Effector memory CD8-positive, alpha-beta T cell (primary cell): Measurements from ENCODE around the gene AP3D1.

Source experiments
- ATAC-seq: fragments of 150-1000 bp; cut with Tn5 transposase; replicated peaks from 2 replicates; pipeline ENCODE4 v1.10.0; 2021; ENCODE audit warnings: mild to moderate bottlenecking, moderate library complexity
- DNase-seq, 3 experiments: peaks; one replicate each; pipeline ENCODE4 v3.0.0; 2021
- H3K27ac Mint-ChIP-seq, 2 donors: one replicate each; pipeline ENCODE4 v1.8.0; 2022; ENCODE audit warnings: mild to moderate bottlenecking in 2 of 2, mixed read lengths in 2 of 2, moderate library complexity in 2 of 2
- H3K27me3 Mint-ChIP-seq, 2 donors: one replicate each; pipeline ENCODE4 v1.8.0; 2022; ENCODE audit warnings: mixed read lengths in 2 of 2
- H3K36me3 Mint-ChIP-seq: one replicate; pipeline ENCODE4 v1.8.0; 2022; ENCODE audit warnings: mild to moderate bottlenecking, moderate library complexity, mixed read lengths; ENCODE audit not compliant: insufficient read depth
- H3K4me1 Mint-ChIP-seq, 2 donors: one replicate each; pipeline ENCODE4 v1.8.0; 2022; ENCODE audit warnings: low read depth in 2 of 2, mixed read lengths in 2 of 2
- H3K4me3 Mint-ChIP-seq, 2 donors: one replicate each; pipeline ENCODE4 v1.8.0; 2022; ENCODE audit warnings: mild to moderate bottlenecking in 2 of 2, mixed read lengths in 2 of 2, moderate library complexity in 2 of 2
- H3K9me3 Mint-ChIP-seq, 2 donors: one replicate each; pipeline ENCODE4 v1.8.0; 2022; ENCODE audit warnings: mixed read lengths in 2 of 2

AP3D1 gene

DNA sequence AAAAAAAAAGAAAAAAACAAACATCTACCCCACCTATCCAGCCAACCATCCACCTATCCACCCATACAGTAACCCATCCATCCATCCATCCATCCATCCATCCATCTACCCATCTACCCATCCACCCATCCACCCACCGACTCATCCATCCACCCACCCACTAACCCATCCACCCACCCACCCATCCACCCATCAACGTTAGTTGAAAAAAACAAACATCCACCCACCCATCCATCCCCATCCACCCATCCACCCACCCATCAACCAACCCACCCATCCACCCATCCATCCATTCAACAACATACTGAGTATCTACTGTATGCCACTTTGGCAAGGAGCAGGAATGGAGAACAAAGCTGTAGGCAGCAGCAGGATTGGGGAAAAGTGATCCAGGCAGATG lies 6.1 kb upstream of the AP3D1 start:
- DNase-seq (no peak), ATAC-seq (no peak)
- H3K27ac Mint-ChIP-seq = no peak overlapping the region
- H3K36me3 Mint-ChIP-seq = peaks cover 5% of the 10 kb centered on the region
- no peaks in the 10 kb centered on the region for H3K27me3 Mint-ChIP-seq
- H3K4me1 Mint-ChIP-seq = peaks cover 3% of the 10 kb centered on the region in 2 donors
- H3K4me3 Mint-ChIP-seq = no peak overlapping the region
- no peaks in the 10 kb centered on the region for H3K9me3 Mint-ChIP-seq

DNA sequence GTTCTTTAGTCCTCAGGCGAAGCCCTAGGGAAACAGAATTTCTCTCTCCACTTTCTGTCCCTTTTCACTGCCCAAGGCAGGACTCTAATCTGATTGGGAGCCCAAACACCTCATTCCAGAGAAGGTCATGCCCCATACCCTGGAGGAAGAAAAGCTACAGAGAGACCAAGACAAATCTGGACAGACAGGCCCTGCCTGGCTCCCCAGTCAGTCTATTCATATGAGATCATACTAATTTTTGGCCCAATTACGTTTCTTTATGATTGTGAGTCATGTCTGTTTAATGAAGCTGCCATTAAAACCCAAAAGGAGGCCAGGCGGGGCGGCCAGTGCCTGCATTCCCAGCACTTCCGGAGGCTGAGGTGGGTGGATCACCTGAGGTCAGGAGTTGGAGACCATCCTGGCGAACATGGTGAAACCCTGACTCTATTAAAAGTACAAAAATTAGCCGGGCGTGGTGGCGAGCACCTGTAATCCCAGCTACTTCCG lies 3.3 kb upstream of the AP3D1 start:
- Mint-ChIP-seq H3K4me3 (no peak overlapping the region), H3K27me3 (no peaks in the 10 kb centered on the region), H3K4me1 (peaks cover 13 to 18% of the 10 kb centered on the region in 2 donors), H3K27ac (no peak overlapping the region), H3K9me3 (no peaks in the 10 kb centered on the region), H3K36me3 (peaks cover 16% of the 10 kb centered on the region)
- DNase-seq (no peak), ATAC-seq (no peak)

DNA sequence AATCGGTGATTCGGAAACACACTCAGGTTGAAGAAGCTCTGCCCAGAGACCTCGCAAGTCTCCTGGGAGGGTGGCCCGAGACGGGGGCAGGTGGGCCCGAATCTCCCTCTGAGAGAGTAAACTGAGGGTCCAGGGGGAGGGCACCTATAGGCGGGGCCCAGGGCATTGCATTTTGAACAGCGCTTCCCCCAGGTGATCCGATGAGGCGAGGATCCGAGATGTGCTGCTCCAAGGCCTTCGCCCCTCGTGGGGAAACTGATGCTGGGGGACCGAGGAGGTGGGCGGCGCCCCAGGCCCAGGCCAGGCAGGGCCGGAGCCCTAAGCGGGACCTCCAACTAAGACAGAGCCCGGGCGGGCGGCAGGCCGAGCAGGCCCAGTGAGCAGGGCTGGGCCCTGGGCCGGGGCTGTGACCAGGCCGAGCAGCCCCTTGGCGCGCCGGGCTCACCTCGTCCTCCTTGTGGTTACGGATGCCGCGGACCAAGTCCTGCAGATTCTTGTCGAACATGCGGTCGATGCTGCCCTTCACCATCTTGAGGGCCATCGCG lies 500 bp downstream of the AP3D1 start:
- no peaks in the 10 kb centered on the region for H3K9me3 Mint-ChIP-seq
- peak overlapping the region; percentile 74 to 78 for H3K4me3 Mint-ChIP-seq
- no peak for ATAC-seq
- peaks cover 31 to 33% of the 10 kb centered on the region in 2 donors for H3K4me1 Mint-ChIP-seq
- peaks cover 22% of the 10 kb centered on the region for H3K36me3 Mint-ChIP-seq
- peak in 1 of 3 experiments; percentile 15 for DNase-seq
- H3K27me3 Mint-ChIP-seq = no peaks in the 10 kb centered on the region
- peak overlapping the region; percentile 79 to 92 for H3K27ac Mint-ChIP-seq

DNA sequence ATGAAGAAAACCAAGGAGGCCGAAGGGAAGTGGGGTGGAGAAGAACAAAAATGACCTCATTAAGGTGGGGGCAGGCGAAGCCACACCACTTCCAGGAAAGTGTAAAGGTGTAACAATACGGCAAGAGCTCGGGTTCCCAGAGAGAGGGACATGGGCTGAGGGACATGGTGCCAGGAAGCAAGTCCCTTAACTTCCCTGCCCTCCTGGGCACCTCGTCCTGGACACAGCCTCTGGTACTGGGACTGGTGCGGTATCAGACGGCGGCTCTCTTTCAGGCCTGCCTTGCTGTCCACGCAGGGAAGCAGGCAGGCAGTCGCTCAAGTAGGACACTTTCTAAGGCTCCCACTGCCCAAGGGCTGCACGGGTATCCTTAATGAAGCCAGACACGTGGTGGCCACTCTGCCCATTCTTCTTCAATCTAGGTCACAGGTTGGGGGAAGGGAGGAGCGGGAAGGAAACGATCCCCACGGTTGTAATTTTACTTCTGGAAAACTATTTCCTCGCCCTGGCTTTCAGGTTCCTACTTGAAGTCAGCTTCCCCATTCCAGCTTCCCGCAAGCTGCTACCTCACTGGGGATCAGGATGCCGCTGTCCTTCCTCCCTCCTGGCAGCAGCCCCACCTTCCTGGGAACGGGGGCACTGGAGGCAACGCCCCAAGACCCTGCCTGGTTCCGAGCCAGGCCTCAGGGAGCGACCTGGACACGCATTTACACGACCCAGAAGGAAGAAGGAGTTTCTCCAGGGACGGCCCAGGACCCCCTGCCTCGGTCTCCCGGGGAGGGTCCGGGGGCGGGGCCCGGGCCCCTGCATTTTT lies 1.2 kb downstream of the AP3D1 start:
- Mint-ChIP-seq H3K27ac (peak overlapping the region; percentile 79 to 92), H3K4me3 (peak overlapping the region; percentile 74 to 78), H3K27me3 (no peaks in the 10 kb centered on the region), H3K4me1 (peaks cover 34 to 39% of the 10 kb centered on the region in 2 donors), H3K36me3 (peaks cover 26% of the 10 kb centered on the region), H3K9me3 (no peaks in the 10 kb centered on the region)
- DNase-seq = no peak
- no peak for ATAC-seq

DNA sequence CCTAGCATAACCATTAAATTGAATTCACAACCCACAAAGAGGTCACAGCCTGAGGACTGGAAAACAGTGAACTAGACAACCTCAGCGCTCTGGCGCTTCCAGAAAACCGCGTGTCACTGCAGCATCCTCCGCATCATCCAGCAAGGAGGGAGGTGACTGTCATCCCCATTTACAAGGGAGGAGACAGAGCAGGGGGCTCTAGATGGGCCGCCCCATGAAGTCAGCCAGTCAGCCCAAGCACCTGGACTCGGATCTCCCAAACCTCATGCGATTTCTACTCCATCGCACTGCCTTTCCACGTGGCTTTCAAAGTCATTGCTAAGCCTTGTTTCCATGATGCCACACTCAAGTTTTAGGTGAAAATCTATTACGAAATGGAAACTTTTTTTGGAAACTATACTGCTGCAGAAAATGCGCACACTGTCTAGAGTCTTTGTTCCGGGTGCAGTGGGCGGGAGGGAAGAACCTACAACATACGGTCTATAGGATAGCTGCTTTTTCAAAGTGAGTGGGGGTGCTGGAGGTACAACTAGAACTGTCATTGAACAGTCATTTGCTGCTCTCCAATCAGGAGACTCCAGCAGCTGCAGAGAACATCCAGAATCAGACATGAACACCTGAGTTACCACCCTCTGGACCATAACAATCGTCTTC lies 2.8 kb downstream of the AP3D1 start:
- DNase-seq (no peak), ATAC-seq (no peak)
- no peaks in the 10 kb centered on the region for H3K9me3 Mint-ChIP-seq
- H3K27ac Mint-ChIP-seq = peak overlapping the region; percentile 35 to 92
- H3K4me3 Mint-ChIP-seq = peak overlapping the region; percentile 6 to 78
- peaks cover 42% of the 10 kb centered on the region in 2 donors for H3K4me1 Mint-ChIP-seq
- H3K36me3 Mint-ChIP-seq = peaks cover 26% of the 10 kb centered on the region
- H3K27me3 Mint-ChIP-seq = no peaks in the 10 kb centered on the region

DNA sequence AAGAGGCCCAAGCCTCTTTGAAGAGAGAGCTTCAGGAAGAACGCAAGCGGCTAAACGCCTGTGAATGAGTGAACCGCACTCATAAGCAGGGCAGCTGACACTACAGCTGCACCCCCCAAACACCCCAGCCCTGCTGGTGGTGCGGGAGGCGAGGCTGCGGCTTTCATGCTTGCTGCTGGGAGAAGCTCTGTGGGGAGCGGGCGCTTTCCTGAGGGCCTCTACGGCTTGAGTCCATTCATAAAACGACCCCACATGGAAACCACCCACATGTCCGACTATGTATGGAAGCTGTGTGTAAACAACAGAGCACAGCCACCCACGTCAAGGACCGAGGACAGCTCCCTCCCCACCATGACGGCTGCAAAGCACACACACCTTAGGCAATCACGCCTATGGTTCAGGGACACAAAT lies 5.5 kb downstream of the AP3D1 start:
- no peak for ATAC-seq
- Mint-ChIP-seq H3K4me3 (peak overlapping the region in 1 of 2 donors; percentile 8), H3K36me3 (peaks cover 22% of the 10 kb centered on the region)

DNA sequence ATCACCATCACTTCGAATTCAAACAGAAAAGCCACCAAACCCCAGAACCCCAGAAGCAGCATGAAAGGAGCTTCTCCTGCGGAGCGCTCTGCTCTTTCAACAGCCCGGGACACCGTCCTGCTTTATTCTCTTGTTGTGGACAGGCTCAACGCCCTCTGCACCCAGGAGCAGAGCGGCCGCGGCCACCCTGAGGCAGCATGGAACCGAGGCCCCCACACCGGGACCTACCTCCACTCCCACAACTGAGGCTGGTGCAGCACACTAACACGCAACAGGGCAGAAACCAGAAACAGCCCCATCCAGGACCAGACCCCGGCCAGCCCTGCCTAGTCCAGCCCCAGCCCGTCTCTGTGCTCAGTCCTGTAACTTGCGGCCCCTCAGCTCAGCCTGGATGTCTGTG lies 7.2 kb downstream of the AP3D1 start:
- no peaks in the 10 kb centered on the region for H3K27me3 Mint-ChIP-seq
- peaks cover 32 to 33% of the 10 kb centered on the region in 2 donors for H3K4me1 Mint-ChIP-seq
- no peaks in the 10 kb centered on the region for H3K9me3 Mint-ChIP-seq
- no peak overlapping the region for H3K4me3 Mint-ChIP-seq
- H3K36me3 Mint-ChIP-seq = peaks cover 21% of the 10 kb centered on the region
- no peak for DNase-seq
- ATAC-seq = no peak
- H3K27ac Mint-ChIP-seq = peak overlapping the region; percentile 46 to 77

More for the DNA sequence above, 5.5 kb downstream of the AP3D1 start:
- DNase-seq = no peak
- no peaks in the 10 kb centered on the region for H3K9me3 Mint-ChIP-seq
- peaks cover 39 to 40% of the 10 kb centered on the region in 2 donors for H3K4me1 Mint-ChIP-seq
- H3K27ac Mint-ChIP-seq = peak overlapping the region; percentile 76 to 77
- no peaks in the 10 kb centered on the region for H3K27me3 Mint-ChIP-seq

DNA sequence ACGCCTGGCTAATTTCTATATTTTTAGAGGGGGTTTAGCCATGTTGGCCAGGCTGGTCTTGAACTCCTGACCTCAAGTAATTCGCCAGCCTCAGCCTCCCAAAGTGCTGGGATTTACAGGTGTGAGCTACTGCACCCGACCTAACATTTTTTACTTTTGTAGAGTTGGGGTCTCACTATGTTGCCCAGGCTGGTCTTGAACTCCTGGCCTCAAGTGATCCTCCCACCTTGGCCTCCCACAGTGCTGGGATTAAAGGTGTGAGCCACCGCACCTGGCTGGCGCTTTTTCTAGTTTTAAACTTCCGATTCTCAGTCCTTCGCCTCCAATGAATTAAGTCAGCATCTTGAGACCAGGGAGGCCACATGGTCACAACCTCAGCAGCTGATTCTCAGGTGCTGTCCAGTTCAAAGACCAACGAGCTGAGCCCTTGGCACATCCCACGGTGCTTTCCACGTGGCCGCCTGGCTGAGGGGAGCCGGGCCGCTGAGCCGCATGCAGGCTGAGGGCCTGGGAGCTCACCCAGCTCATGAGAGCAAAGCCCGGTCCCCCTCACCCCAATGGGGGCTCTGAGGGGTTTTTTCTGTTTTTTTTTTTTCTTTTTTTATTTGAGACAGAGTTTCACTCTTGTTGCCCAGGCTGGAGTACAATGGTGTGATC lies 9.1 kb downstream of the AP3D1 start:
- peaks cover 24% of the 10 kb centered on the region for H3K36me3 Mint-ChIP-seq
- H3K4me1 Mint-ChIP-seq = peaks cover 16 to 22% of the 10 kb centered on the region in 2 donors
- no peak overlapping the region for H3K4me3 Mint-ChIP-seq
- H3K9me3 Mint-ChIP-seq = no peaks in the 10 kb centered on the region
- ATAC-seq = no peak
- DNase-seq = no peak
- no peak overlapping the region for H3K27ac Mint-ChIP-seq
- H3K27me3 Mint-ChIP-seq = no peaks in the 10 kb centered on the region

DNA sequence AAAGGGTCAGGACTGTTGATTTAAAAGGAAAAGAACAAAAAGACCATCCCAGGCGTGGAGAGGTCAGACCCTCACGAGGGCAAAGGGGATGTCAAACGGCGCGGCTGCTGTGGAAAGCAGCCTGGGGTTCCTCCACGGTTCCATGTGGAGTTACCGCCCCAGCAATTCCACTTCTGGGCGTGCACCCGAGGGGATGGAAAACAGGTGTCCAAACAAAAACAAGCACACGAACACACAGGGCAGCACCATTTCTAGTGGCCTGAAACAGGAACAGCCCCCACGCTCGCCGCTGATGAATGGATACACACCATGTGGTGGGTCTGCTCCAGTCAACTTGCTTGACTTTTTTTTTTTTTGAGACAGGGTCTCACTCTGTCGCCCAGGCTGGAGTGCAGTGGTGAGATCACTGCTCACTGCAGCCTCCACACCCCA lies 11.2 kb downstream of the AP3D1 start:
- peaks cover 31% of the 10 kb centered on the region for H3K36me3 Mint-ChIP-seq
- no peak for DNase-seq
- no peaks in the 10 kb centered on the region for H3K27me3 Mint-ChIP-seq
- no peak for ATAC-seq
- H3K27ac Mint-ChIP-seq = no peak overlapping the region
- no peaks in the 10 kb centered on the region for H3K9me3 Mint-ChIP-seq
- H3K4me1 Mint-ChIP-seq = peaks cover 8 to 15% of the 10 kb centered on the region in 2 donors
- no peak overlapping the region for H3K4me3 Mint-ChIP-seq

DNA sequence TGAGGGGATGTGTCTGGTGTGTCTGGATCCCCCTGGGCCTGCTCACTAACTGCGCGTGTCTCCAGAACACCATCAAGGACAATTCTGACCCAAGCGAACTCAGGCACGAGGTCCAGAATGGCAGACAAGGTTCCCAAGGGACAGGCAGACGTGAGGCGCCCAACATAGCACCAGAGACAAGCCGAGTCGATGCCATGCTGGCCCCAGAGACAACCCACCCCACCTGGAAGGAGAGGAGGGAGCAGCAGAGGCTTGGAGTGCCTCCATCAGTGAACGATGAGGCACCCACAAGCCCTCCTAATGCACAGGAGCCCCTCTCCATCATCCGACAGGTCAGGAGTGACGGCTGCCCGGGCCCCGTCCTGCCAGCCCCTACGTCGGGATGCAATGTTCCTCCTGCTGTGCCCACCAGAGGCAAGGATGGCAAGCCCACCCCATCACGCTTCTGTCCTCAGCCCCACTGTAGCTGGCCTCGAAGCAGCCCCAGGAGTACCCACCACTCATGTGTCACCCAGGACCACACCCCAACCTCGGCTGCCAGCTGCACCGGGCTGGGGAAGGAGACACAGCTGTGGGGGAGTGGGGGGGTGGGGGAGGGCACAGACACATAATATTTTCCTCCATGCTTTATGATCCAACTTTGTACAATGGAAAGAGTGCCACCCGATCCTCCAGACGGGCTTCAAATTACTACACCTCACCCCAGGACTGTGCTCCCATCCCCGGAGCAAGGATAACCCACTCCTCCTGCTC lies 11.8 kb downstream of the AP3D1 start:
- no peaks in the 10 kb centered on the region for H3K9me3 Mint-ChIP-seq
- no peak overlapping the region for H3K27ac Mint-ChIP-seq
- H3K4me1 Mint-ChIP-seq = peaks cover 4 to 12% of the 10 kb centered on the region in 2 donors
- ATAC-seq (no peak), DNase-seq (no peak)
- peaks cover 31% of the 10 kb centered on the region for H3K36me3 Mint-ChIP-seq
- H3K4me3 Mint-ChIP-seq = no peak overlapping the region
- no peaks in the 10 kb centered on the region for H3K27me3 Mint-ChIP-seq

DNA sequence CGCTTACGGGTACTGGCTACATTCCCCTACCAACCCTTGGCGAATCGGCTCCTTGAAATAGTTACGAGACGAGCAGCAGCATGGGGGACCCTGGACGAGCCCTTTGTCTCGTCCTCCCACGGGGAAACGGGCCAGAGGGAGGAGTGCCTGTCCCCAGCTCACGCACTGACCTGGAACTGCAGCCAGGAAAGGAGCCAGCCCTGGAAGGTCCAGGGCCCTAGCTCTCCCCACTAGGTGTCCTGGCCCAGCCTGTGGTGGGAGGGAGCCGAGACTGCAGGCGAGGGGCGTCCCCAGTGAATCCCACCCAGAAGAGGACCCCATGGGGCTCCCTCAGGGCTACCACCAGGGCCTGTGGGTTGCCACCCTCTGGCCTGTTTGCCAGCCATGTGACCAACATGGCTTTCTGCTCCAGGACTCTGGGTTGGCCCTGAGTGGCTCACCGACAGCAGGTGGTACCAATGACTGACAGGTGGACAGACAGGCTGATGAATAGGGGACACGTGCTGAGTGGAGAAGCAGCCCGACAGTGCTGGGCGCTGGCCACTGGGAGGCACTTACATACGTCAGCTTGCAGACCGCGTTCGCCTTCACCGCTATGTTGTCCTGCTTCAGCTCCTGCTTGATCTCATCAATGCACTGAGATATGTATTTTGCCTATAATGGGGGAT lies 13.2 kb downstream of the AP3D1 start:
- H3K27ac Mint-ChIP-seq = no peak overlapping the region
- DNase-seq = no peak
- H3K4me3 Mint-ChIP-seq = no peak overlapping the region
- H3K9me3 Mint-ChIP-seq = no peaks in the 10 kb centered on the region
- H3K4me1 Mint-ChIP-seq = peaks cover 4 to 7% of the 10 kb centered on the region in 2 donors
- ATAC-seq = no peak
- no peaks in the 10 kb centered on the region for H3K27me3 Mint-ChIP-seq
- H3K36me3 Mint-ChIP-seq = peaks cover 41% of the 10 kb centered on the region

DNA sequence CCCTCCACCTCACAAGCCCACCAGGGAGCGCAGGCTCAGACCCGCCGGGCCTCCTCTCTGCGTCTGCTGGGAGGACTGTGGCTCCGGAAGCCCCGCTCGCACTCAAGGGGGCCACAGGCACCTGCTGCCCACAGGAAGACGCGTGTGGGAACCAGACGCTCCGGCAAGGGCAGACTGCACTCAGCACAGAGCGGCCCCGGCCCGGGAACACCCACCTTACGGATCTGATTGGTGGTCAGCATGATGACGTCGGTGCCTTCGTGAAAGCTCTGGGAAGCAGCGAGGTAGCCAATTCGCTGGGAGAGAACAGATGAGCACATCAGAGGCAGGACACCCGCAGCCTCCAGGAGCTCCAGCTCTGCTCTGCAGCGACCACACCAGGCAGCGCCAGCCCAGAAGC lies 14.6 kb downstream of the AP3D1 start:
- Mint-ChIP-seq H3K4me3 (no peak overlapping the region), H3K36me3 (peaks cover 41% of the 10 kb centered on the region), H3K27ac (no peak overlapping the region), H3K9me3 (no peaks in the 10 kb centered on the region), H3K4me1 (peaks cover 4 to 8% of the 10 kb centered on the region in 2 donors), H3K27me3 (no peaks in the 10 kb centered on the region)
- ATAC-seq (no peak), DNase-seq (no peak)
